Measurements from ENCODE around the gene TMEM273.

Gene TMEM273

DNA sequence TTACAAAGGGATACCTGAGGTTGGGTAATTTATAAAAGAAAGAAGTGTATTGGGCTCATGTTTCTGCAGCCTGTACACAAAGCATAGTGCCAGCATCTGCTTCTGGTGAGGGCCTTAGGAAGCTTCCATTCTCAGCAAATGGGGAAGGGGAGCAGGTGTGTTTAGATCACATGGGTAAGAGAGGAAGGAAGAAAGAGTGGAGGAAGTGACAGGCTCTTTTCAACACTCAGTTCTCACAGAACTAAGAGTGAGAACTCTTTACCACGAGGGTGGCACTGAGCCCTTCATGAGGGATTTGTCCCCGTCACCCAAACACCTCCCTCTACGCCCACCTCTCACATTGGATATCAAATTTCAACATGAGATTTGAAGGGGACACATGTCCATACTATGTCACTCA lies 53.9 kb downstream of the TMEM273 start:
- Histone ChIP-seq H3K4me1 (ENCODE audit: control insufficient read depth, insufficient read depth, low read length, poor library complexity, severe bottlenecking) (no peaks in the 10 kb centered on the region), H3K36me3 (ENCODE audit: control insufficient read depth, insufficient read depth, low read length) (no peaks in the 10 kb centered on the region), H3K27me3 (replicated peaks; ENCODE audit: control insufficient read depth, insufficient read depth, low read length, poor library complexity, severe bottlenecking) (no peaks in the 10 kb centered on the region), H3K4me3 (ENCODE audit: insufficient read depth, low read depth, low read length, poor library complexity, severe bottlenecking) (no peak overlapping the region), H3K9me3 (ENCODE audit: control insufficient read depth, low read length) (no peaks in the 10 kb centered on the region), H3K27ac (ENCODE audit: insufficient read depth, low read length, poor library complexity, severe bottlenecking) (no peak overlapping the region)
- DNase-seq = no peak

- no peaks in the 10 kb centered on the region for H3K9me3 ChIP-seq (ENCODE audit: control insufficient read depth, low read length)
- no peaks in the 10 kb centered on the region for H3K27me3 ChIP-seq (replicated peaks; ENCODE audit: control insufficient read depth, insufficient read depth, low read length, poor library complexity, severe bottlenecking)
- no peak for DNase-seq
Measured at GRCh38 chr10:49133706-49134248, 54.4 kb downstream of the TMEM273 start, which contains the start of gene FAM170B. Gene FAM170B (minus strand): TSS chr10:49134021. CDS start chr10:49133918, 103 bp downstream.

GRCh38 chr10:49132362-49132737 lies 55.8 kb downstream of the TMEM273 start:
- no peak overlapping the region for H3K27ac ChIP-seq (ENCODE audit: insufficient read depth, low read length, poor library complexity, severe bottlenecking)
- no peak for DNase-seq
- no peaks in the 10 kb centered on the region for H3K9me3 ChIP-seq (ENCODE audit: control insufficient read depth, low read length)
- no peaks in the 10 kb centered on the region for H3K27me3 ChIP-seq (replicated peaks; ENCODE audit: control insufficient read depth, insufficient read depth, low read length, poor library complexity, severe bottlenecking)
- no peak overlapping the region for H3K4me3 ChIP-seq (ENCODE audit: insufficient read depth, low read depth, low read length, poor library complexity, severe bottlenecking)
- H3K36me3 ChIP-seq (ENCODE audit: control insufficient read depth, insufficient read depth, low read length) = no peaks in the 10 kb centered on the region
- H3K4me1 ChIP-seq (ENCODE audit: control insufficient read depth, insufficient read depth, low read length, poor library complexity, severe bottlenecking) = no peaks in the 10 kb centered on the region

More at GRCh38 chr10:49133706-49134248, 54.4 kb downstream of the TMEM273 start, which contains the start of gene FAM170B:
- H3K27ac ChIP-seq (ENCODE audit: insufficient read depth, low read length, poor library complexity, severe bottlenecking) = no peak within 1 kb of the TSS
- H3K4me1 ChIP-seq (ENCODE audit: control insufficient read depth, insufficient read depth, low read length, poor library complexity, severe bottlenecking) = no peaks in the 10 kb centered on the region
- H3K36me3 ChIP-seq (ENCODE audit: control insufficient read depth, insufficient read depth, low read length) = no peaks in the 10 kb centered on the region
- H3K4me3 ChIP-seq (ENCODE audit: insufficient read depth, low read depth, low read length, poor library complexity, severe bottlenecking) = no peak within 1 kb of the TSS

- Histone ChIP-seq H3K4me3 (ENCODE audit: insufficient read depth, low read depth, low read length, poor library complexity, severe bottlenecking) (no peak overlapping the region), H3K4me1 (ENCODE audit: control insufficient read depth, insufficient read depth, low read length, poor library complexity, severe bottlenecking) (no peaks in the 10 kb centered on the region), H3K36me3 (ENCODE audit: control insufficient read depth, insufficient read depth, low read length) (no peaks in the 10 kb centered on the region), H3K9me3 (ENCODE audit: control insufficient read depth, low read length) (no peaks in the 10 kb centered on the region), H3K27me3 (replicated peaks; ENCODE audit: control insufficient read depth, insufficient read depth, low read length, poor library complexity, severe bottlenecking) (no peaks in the 10 kb centered on the region), H3K27ac (ENCODE audit: insufficient read depth, low read length, poor library complexity, severe bottlenecking) (no peak overlapping the region)
- no peak for DNase-seq
Measured at GRCh38 chr10:49131507-49132361, 56.5 kb downstream of the TMEM273 start.

DNA sequence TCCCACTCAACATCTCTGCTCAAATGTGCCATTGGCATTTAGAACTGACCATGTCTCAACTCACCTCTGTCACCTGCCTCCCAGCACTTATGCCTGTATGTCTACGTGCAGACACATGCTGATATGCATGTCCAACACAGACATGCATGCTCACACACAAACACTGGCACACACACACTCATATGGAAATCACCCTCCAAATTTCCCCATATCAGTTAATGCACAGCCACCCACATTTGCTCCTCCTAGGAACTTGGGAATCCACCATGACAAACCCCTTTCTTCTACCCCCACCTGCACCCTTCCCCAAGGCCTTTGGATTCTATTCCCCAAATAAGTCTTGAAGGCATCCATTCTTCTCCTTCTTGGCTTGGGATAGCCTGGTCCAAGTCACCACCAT lies 58.8 kb downstream of the TMEM273 start:
- Histone ChIP-seq H3K27me3 (replicated peaks; ENCODE audit: control insufficient read depth, insufficient read depth, low read length, poor library complexity, severe bottlenecking) (no peaks in the 10 kb centered on the region), H3K27ac (ENCODE audit: insufficient read depth, low read length, poor library complexity, severe bottlenecking) (no peak overlapping the region), H3K9me3 (ENCODE audit: control insufficient read depth, low read length) (no peaks in the 10 kb centered on the region), H3K36me3 (ENCODE audit: control insufficient read depth, insufficient read depth, low read length) (no peaks in the 10 kb centered on the region), H3K4me3 (ENCODE audit: insufficient read depth, low read depth, low read length, poor library complexity, severe bottlenecking) (no peak overlapping the region), H3K4me1 (ENCODE audit: control insufficient read depth, insufficient read depth, low read length, poor library complexity, severe bottlenecking) (no peaks in the 10 kb centered on the region)
- no peak for DNase-seq

DNA sequence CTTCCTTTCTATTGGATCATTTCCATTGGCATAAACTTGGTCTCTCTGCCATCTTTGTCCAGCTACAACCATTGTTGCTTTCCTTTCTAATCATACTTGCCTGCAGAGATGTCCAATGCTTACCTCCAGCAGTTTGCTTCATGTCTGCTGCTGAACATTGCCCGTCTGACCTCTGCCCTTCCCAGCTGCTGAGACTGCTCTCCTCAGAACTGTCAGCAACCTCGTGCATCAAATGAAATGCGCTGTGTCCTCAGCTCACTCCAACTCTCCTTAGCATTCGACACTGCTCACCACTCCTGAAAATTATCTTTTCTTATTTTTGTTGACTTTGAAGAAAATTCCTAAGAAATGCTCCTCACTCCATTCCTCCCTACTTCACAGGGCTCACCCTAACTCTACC lies 59.3 kb downstream of the TMEM273 start:
- no peak for DNase-seq
- H3K9me3 ChIP-seq (ENCODE audit: control insufficient read depth, low read length) = no peaks in the 10 kb centered on the region
- H3K4me3 ChIP-seq (ENCODE audit: insufficient read depth, low read depth, low read length, poor library complexity, severe bottlenecking) = no peak overlapping the region
- H3K4me1 ChIP-seq (ENCODE audit: control insufficient read depth, insufficient read depth, low read length, poor library complexity, severe bottlenecking) = no peaks in the 10 kb centered on the region
- H3K27me3 ChIP-seq (replicated peaks; ENCODE audit: control insufficient read depth, insufficient read depth, low read length, poor library complexity, severe bottlenecking) = no peaks in the 10 kb centered on the region
- no peak overlapping the region for H3K27ac ChIP-seq (ENCODE audit: insufficient read depth, low read length, poor library complexity, severe bottlenecking)
- H3K36me3 ChIP-seq (ENCODE audit: control insufficient read depth, insufficient read depth, low read length) = no peaks in the 10 kb centered on the region

- no peak overlapping the region for H3K4me3 ChIP-seq (ENCODE audit: insufficient read depth, low read depth, low read length, poor library complexity, severe bottlenecking)
Measured at GRCh38 chr10:49123981-49124950, 63.9 kb downstream of the TMEM273 start.

GRCh38 chr10:49120911-49121310 lies 67.3 kb downstream of the TMEM273 start:
- Histone ChIP-seq H3K4me1 (ENCODE audit: control insufficient read depth, insufficient read depth, low read length, poor library complexity, severe bottlenecking) (no peaks in the 10 kb centered on the region), H3K9me3 (ENCODE audit: control insufficient read depth, low read length) (no peaks in the 10 kb centered on the region), H3K27ac (ENCODE audit: insufficient read depth, low read length, poor library complexity, severe bottlenecking) (no peak overlapping the region), H3K36me3 (ENCODE audit: control insufficient read depth, insufficient read depth, low read length) (no peaks in the 10 kb centered on the region), H3K27me3 (replicated peaks; ENCODE audit: control insufficient read depth, insufficient read depth, low read length, poor library complexity, severe bottlenecking) (no peaks in the 10 kb centered on the region), H3K4me3 (ENCODE audit: insufficient read depth, low read depth, low read length, poor library complexity, severe bottlenecking) (no peak overlapping the region)
- DNase-seq = no peak

More at GRCh38 chr10:49123981-49124950, 63.9 kb downstream of the TMEM273 start:
- Histone ChIP-seq H3K4me1 (ENCODE audit: control insufficient read depth, insufficient read depth, low read length, poor library complexity, severe bottlenecking) (no peaks in the 10 kb centered on the region), H3K27ac (ENCODE audit: insufficient read depth, low read length, poor library complexity, severe bottlenecking) (no peak overlapping the region), H3K9me3 (ENCODE audit: control insufficient read depth, low read length) (no peaks in the 10 kb centered on the region), H3K27me3 (replicated peaks; ENCODE audit: control insufficient read depth, insufficient read depth, low read length, poor library complexity, severe bottlenecking) (no peaks in the 10 kb centered on the region), H3K36me3 (ENCODE audit: control insufficient read depth, insufficient read depth, low read length) (no peaks in the 10 kb centered on the region)
- DNase-seq = no peak

- no peak overlapping the region for H3K27ac ChIP-seq (ENCODE audit: insufficient read depth, low read length, poor library complexity, severe bottlenecking)
- no peak overlapping the region for H3K4me3 ChIP-seq (ENCODE audit: insufficient read depth, low read depth, low read length, poor library complexity, severe bottlenecking)
- H3K4me1 ChIP-seq (ENCODE audit: control insufficient read depth, insufficient read depth, low read length, poor library complexity, severe bottlenecking) = peaks cover 2% of the 10 kb centered on the region
- no peaks in the 10 kb centered on the region for H3K9me3 ChIP-seq (ENCODE audit: control insufficient read depth, low read length)
- H3K36me3 ChIP-seq (ENCODE audit: control insufficient read depth, insufficient read depth, low read length) = no peaks in the 10 kb centered on the region
- DNase-seq = no peak
- peaks cover 3% of the 10 kb centered on the region for H3K27me3 ChIP-seq (replicated peaks; ENCODE audit: control insufficient read depth, insufficient read depth, low read length, poor library complexity, severe bottlenecking)
Measured at GRCh38 chr10:49119746-49120145, 68.4 kb downstream of the TMEM273 start.

Data from effector memory CD4-positive, alpha-beta T cell (primary cell).